Neural progenitor cell (in vitro differentiated cells): ENCODE measurements around the gene MYOF. TPM values are rescaled to one million over a fixed set of nuclear protein-coding genes. Genes with fewer than 3 reads are reported as not detected.

Experiments used
- DNase-seq: peaks from one replicate; pipeline ENCODE4 v3.0.0-alpha.2; 2016; ENCODE audit warnings: low spot score
- H2AFZ ChIP-seq: fragments of 200-600 bp; sonication (generic); replicated peaks from 2 replicates; pipeline ENCODE4 v1.6.1; 2016; ENCODE audit warnings: antibody characterized with exemption
- H3F3A ChIP-seq: fragments of 200-600 bp; sonication (generic); 2 replicates; pipeline ENCODE4 v1.6.1; 2016; ENCODE audit warnings: antibody characterized with exemption, low read depth
- H3K27ac ChIP-seq: fragments of 200-600 bp; sonication (generic); 2 replicates; pipeline ENCODE4 v1.5.1; 2016; ENCODE audit warnings: mild to moderate bottlenecking
- H3K27me3 ChIP-seq: fragments of 200-600 bp; sonication (generic); 2 replicates; pipeline ENCODE4 v1.6.1; 2016; ENCODE audit warnings: mild to moderate bottlenecking, moderate library complexity
- H3K36me3 ChIP-seq: fragments of 200-600 bp; sonication (generic); 2 replicates; pipeline ENCODE4 v1.5.1; 2016
- H3K4me1 ChIP-seq: fragments of 200-600 bp; sonication (generic); 2 replicates; pipeline ENCODE4 v1.6.1; 2016; ENCODE audit warnings: mixed run types
- H3K4me2 ChIP-seq: fragments of 200-600 bp; sonication (generic); 2 replicates; pipeline ENCODE4 v1.6.1; 2016
- H3K4me3 ChIP-seq: fragments of 200-600 bp; sonication (generic); 2 replicates; pipeline ENCODE4 v1.5.1; 2016
- H3K79me2 ChIP-seq: fragments of 200-600 bp; sonication (generic); 2 replicates; pipeline ENCODE4 v1.6.1; 2016; ENCODE audit warnings: low read depth
- H3K9ac ChIP-seq: fragments of 200-600 bp; sonication (generic); 2 replicates; pipeline ENCODE4 v1.6.1; 2016
- H3K9me3 ChIP-seq: fragments of 200-600 bp; sonication (generic); 2 replicates; pipeline ENCODE4 v1.5.1; 2016; ENCODE audit warnings: low read depth
- H4K20me1 ChIP-seq: fragments of 200-600 bp; sonication (generic); 2 replicates; pipeline ENCODE4 v1.6.1; 2016; ENCODE audit warnings: low read depth
- H3K27ac Mint-ChIP-seq: 3 replicates; pipeline ENCODE4 v1.8.0; 2021; ENCODE audit warnings: mixed read lengths
- H3K27me3 Mint-ChIP-seq: 2 replicates; pipeline ENCODE4 v1.8.0; 2022; ENCODE audit warnings: low read depth, mild to moderate bottlenecking, inconsistent platforms, moderate library complexity, mixed read lengths; ENCODE audit not compliant: insufficient read depth
- H3K36me3 Mint-ChIP-seq: 3 replicates; pipeline ENCODE4 v1.8.0; 2021; ENCODE audit warnings: mixed read lengths
- H3K4me1 Mint-ChIP-seq: 3 replicates; pipeline ENCODE4 v1.8.0; 2021; ENCODE audit warnings: mixed read lengths
- H3K4me3 Mint-ChIP-seq: 3 replicates; pipeline ENCODE4 v1.8.0; 2021; ENCODE audit warnings: mild to moderate bottlenecking, moderate library complexity, mixed read lengths
- H3K9me3 Mint-ChIP-seq: 3 replicates; pipeline ENCODE4 v1.8.0; 2020; ENCODE audit warnings: mixed read lengths
- EZH2 ChIP-seq: fragments of 200-600 bp; sonication (generic); IDR thresholded peaks from 2 replicates; pipeline ENCODE4 v1.6.1; 2017; ENCODE audit warnings: antibody characterized with exemption, mild to moderate bottlenecking, moderate library complexity
- EZH2phosphoT487 ChIP-seq: fragments of 200-600 bp; sonication (generic); IDR thresholded peaks from 2 replicates; pipeline ENCODE4 v1.6.1; 2017; ENCODE audit warnings: antibody characterized with exemption
- total RNA-seq: library from RNA; depleted of rRNA; stranded (reverse); fragments of >200 nt; gene quantifications from 2 replicates; pipeline ENCODE4 v1.2.3, GENCODE V29; 2015; ENCODE audit warnings: low replicate concordance
- TF ChIP-seq, protein P1 (sequence below): fragments of 200-600 bp; sonication (generic); IDR thresholded peaks from 2 replicates; pipeline ENCODE4 v1.5.1; 2017; ENCODE audit warnings: antibody characterized with exemption, mild to moderate bottlenecking

The MYOF gene
- total RNA-seq, 1 donor from 2014 or later: 1.6 TPM

DNA sequence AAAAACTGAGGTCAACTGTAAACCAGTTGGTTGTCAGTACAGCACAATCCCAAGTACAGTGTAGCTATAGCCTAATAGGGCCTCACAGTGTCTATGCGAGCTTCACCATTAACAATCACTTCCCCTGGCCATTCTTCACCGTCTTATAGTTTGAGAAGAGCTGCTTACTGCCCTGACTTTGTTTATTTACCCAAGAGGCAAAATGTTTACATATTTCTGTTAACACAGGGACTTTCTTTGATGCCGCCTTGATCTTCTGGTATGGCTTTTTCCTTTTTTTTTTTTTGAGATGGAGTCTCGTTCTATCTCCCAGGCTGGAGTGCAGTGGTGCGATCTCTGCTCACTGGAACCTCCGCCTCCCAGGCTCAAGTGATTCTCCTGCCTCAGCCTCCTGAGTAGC is 3.3 kb downstream of the MYOF start:
- H3K27ac Mint-ChIP-seq: peak overlapping the region; percentile 36
- no peaks in the 10 kb centered on the region for H3K36me3 Mint-ChIP-seq
- no peaks in the 10 kb centered on the region for H4K20me1 ChIP-seq
- H3K79me2 ChIP-seq: no peaks in the 10 kb centered on the region
- H3K27ac ChIP-seq: no peak overlapping the region
- no peak overlapping the region for H3K4me3 ChIP-seq
- DNase-seq: no peak
- peaks cover 19% of the 10 kb centered on the region for H3K4me1 Mint-ChIP-seq
- peaks cover 7% of the 10 kb centered on the region for H3F3A ChIP-seq
- no peaks in the 10 kb centered on the region for H3K27me3 Mint-ChIP-seq
- peaks cover 15% of the 10 kb centered on the region for H3K27me3 ChIP-seq
- no peaks in the 10 kb centered on the region for H3K9me3 ChIP-seq
- no peaks in the 10 kb centered on the region for H3K36me3 ChIP-seq
- TF ChIP-seq EZH2 (no peak), EZH2phosphoT487 (no peak)
- TF ChIP-seq, protein P1, sequence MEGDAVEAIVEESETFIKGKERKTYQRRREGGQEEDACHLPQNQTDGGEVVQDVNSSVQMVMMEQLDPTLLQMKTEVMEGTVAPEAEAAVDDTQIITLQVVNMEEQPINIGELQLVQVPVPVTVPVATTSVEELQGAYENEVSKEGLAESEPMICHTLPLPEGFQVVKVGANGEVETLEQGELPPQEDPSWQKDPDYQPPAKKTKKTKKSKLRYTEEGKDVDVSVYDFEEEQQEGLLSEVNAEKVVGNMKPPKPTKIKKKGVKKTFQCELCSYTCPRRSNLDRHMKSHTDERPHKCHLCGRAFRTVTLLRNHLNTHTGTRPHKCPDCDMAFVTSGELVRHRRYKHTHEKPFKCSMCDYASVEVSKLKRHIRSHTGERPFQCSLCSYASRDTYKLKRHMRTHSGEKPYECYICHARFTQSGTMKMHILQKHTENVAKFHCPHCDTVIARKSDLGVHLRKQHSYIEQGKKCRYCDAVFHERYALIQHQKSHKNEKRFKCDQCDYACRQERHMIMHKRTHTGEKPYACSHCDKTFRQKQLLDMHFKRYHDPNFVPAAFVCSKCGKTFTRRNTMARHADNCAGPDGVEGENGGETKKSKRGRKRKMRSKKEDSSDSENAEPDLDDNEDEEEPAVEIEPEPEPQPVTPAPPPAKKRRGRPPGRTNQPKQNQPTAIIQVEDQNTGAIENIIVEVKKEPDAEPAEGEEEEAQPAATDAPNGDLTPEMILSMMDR: no peak
- H3K4me2 ChIP-seq: no peak overlapping the region
- no peaks in the 10 kb centered on the region for H3K9me3 Mint-ChIP-seq
- no peak overlapping the region for H2AFZ ChIP-seq
- H3K9ac ChIP-seq: no peak overlapping the region
- H3K4me1 ChIP-seq: peaks cover 6% of the 10 kb centered on the region
- H3K4me3 Mint-ChIP-seq: no peak overlapping the region

DNA sequence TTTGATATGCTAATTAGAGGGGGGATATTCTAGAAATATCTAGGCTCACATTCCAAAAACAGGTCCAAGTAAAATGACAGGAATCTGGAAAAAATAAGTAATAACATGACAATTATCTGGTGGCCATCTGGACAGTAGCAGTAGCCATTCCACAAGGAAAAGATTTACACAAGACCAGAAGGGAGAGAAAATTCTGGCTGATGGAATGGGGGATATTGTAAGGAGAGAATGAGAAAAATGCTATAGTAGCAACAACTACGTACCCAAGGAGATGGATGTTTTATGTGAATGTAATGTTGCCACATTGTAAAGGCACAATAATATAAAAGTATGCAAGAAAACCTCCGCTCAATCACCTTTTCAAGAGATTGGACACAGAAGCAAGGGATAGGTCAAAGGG is 5.4 kb downstream of the MYOF start:
- H3K27me3 ChIP-seq: peaks cover 9% of the 10 kb centered on the region
- no peak overlapping the region for H3K4me3 Mint-ChIP-seq
- H3K79me2 ChIP-seq: no peaks in the 10 kb centered on the region
- DNase-seq: no peak
- H3K4me3 ChIP-seq: no peak overlapping the region
- no peak overlapping the region for H3K4me2 ChIP-seq
- no peaks in the 10 kb centered on the region for H3K27me3 Mint-ChIP-seq
- H4K20me1 ChIP-seq: no peaks in the 10 kb centered on the region
- no peak overlapping the region for H2AFZ ChIP-seq
- peaks cover 4% of the 10 kb centered on the region for H3F3A ChIP-seq
- peaks cover 8% of the 10 kb centered on the region for H3K4me1 ChIP-seq
- H3K9ac ChIP-seq: no peak overlapping the region
- H3K4me1 Mint-ChIP-seq: peaks cover 23% of the 10 kb centered on the region
- no peaks in the 10 kb centered on the region for H3K36me3 Mint-ChIP-seq
- H3K9me3 ChIP-seq: no peaks in the 10 kb centered on the region
- TF ChIP-seq EZH2phosphoT487: no peak
- TF ChIP-seq, protein P1: no peak
- TF ChIP-seq EZH2: no peak
- no peaks in the 10 kb centered on the region for H3K9me3 Mint-ChIP-seq
- H3K36me3 ChIP-seq: no peaks in the 10 kb centered on the region
- H3K27ac ChIP-seq: no peak overlapping the region
- no peak overlapping the region for H3K27ac Mint-ChIP-seq

DNA sequence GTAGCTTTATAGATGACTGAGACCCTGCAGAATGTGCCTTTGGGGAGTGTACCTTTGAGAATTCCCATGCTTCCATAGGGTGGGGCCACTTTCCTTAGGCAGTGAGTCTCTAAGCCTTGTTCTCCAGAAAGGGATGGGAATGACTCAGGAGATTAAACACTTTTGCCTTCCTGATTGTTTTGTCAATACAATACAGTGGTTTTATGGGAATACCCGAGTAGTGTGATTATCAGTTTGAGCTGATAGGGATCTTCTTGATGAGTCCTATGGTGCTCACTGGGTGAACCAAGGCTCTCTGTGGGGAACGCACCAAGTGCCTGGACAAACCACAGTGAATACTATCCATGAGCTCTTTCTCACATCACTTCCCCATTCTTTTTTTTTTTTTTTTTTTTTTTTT is 6.3 kb downstream of the MYOF start:
- no peaks in the 10 kb centered on the region for H3K27me3 Mint-ChIP-seq
- Histone ChIP-seq H3K9ac (no peak overlapping the region), H3K4me1 (peaks cover 5% of the 10 kb centered on the region), H3K79me2 (no peaks in the 10 kb centered on the region), H3K9me3 (no peaks in the 10 kb centered on the region), H3K36me3 (no peaks in the 10 kb centered on the region), H3K27ac (no peak overlapping the region), H3K4me2 (no peak overlapping the region), H3K4me3 (no peak overlapping the region), H3K27me3 (peaks cover under 1% of the 10 kb centered on the region), H2AFZ (no peak overlapping the region), H3F3A (no peaks in the 10 kb centered on the region), H4K20me1 (no peaks in the 10 kb centered on the region)
- DNase-seq: no peak
- no peak overlapping the region for H3K27ac Mint-ChIP-seq
- H3K4me3 Mint-ChIP-seq: no peak overlapping the region
- H3K4me1 Mint-ChIP-seq: peaks cover 23% of the 10 kb centered on the region
- H3K9me3 Mint-ChIP-seq: no peaks in the 10 kb centered on the region
- no peak for TF ChIP-seq EZH2phosphoT487
- TF ChIP-seq, protein P1: no peak
- TF ChIP-seq EZH2: no peak
- H3K36me3 Mint-ChIP-seq: no peaks in the 10 kb centered on the region
